ENCODE measurements around the gene MMP20.

The MMP20 gene

DNA sequence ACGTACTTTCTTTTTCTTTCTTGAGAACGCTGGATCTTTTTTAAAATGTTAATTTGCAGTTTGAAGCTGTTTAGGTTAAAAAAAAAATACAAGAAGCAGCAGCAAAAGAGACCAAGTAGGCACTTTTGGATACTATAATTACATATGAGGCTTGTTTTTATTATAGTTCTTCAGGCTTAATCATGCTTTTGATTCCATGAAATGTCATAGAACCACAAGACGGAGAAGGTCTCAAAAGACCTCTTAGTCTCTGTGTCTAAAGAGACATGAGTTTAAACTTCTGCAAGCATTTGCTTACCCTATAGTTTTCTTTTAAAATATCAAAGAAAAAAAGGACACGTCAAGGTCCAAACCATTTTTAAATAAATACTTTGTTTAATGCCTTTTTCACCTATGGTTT lies 18.8 kb upstream of the MMP20 start:
- Mint-ChIP-seq H3K27ac (no peak overlapping the region), H3K36me3 (ENCODE audit: low read depth) (no peaks in the 10 kb centered on the region), H3K27me3 (ENCODE audit: low read depth) (no peaks in the 10 kb centered on the region), H3K4me3 (no peak overlapping the region), H3K4me1 (no peaks in the 10 kb centered on the region), H3K9me3 (no peaks in the 10 kb centered on the region)
- TF ChIP-seq, protein P1, sequence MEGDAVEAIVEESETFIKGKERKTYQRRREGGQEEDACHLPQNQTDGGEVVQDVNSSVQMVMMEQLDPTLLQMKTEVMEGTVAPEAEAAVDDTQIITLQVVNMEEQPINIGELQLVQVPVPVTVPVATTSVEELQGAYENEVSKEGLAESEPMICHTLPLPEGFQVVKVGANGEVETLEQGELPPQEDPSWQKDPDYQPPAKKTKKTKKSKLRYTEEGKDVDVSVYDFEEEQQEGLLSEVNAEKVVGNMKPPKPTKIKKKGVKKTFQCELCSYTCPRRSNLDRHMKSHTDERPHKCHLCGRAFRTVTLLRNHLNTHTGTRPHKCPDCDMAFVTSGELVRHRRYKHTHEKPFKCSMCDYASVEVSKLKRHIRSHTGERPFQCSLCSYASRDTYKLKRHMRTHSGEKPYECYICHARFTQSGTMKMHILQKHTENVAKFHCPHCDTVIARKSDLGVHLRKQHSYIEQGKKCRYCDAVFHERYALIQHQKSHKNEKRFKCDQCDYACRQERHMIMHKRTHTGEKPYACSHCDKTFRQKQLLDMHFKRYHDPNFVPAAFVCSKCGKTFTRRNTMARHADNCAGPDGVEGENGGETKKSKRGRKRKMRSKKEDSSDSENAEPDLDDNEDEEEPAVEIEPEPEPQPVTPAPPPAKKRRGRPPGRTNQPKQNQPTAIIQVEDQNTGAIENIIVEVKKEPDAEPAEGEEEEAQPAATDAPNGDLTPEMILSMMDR (IDR thresholded peaks at IDR 0.05; ENCODE audit: unreplicated experiment in 3 of 3) = no peak

DNA sequence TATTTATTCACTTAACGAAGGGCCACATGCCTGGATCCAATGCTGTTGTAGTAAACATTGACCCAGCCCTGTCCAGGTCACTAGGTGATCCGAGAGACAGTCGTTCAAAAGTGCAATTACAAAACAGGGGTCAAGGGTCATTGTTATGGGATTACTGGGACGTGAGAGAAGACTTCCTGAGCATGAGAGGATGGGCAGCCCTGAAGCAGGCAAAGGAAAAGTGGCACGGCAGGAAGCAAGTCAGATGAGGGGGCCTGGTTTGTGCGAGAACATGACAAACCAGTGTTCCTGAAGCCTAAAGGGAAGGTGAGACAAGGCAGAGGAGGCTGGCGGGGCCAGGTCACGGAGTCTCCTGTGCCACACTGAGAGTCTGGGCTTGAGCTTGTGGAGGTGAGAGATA lies 15.8 kb upstream of the MMP20 start:
- H3K27me3 Mint-ChIP-seq (ENCODE audit: low read depth) = no peaks in the 10 kb centered on the region

DNA sequence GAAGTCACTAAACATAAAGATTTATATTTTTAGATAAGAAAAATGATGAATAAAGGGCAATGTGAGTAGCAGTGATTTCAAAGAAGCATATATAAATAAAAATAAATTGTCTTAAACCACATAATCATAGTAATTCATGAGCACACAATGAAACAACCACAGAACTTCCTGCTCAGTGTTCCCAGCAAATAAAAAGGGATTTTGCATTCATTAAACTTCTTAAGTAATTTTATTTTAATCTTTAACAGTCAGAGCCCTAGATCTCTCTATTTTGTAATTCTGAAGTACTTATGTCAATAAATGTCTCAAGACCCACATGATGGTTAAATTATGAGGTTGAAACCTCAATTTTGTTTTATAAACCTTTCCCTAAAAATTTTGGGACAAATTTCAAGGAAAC lies 14.5 kb upstream of the MMP20 start:
- Mint-ChIP-seq H3K36me3 (ENCODE audit: low read depth) (no peaks in the 10 kb centered on the region), H3K4me1 (no peaks in the 10 kb centered on the region), H3K27ac (no peak overlapping the region), H3K4me3 (no peak overlapping the region), H3K27me3 (ENCODE audit: low read depth) (no peaks in the 10 kb centered on the region), H3K9me3 (no peaks in the 10 kb centered on the region)
- TF ChIP-seq, protein P1 (IDR thresholded peaks at IDR 0.05; ENCODE audit: unreplicated experiment in 3 of 3) = no peak

More for the DNA sequence above, 15.8 kb upstream of the MMP20 start:
- no peak overlapping the region for H3K4me3 Mint-ChIP-seq
- no peaks in the 10 kb centered on the region for H3K4me1 Mint-ChIP-seq
- no peak overlapping the region for H3K27ac Mint-ChIP-seq
- TF ChIP-seq, protein P1 (IDR thresholded peaks at IDR 0.05; ENCODE audit: unreplicated experiment in 3 of 3) = no peak
- H3K36me3 Mint-ChIP-seq (ENCODE audit: low read depth) = no peaks in the 10 kb centered on the region
- H3K9me3 Mint-ChIP-seq = no peaks in the 10 kb centered on the region

DNA sequence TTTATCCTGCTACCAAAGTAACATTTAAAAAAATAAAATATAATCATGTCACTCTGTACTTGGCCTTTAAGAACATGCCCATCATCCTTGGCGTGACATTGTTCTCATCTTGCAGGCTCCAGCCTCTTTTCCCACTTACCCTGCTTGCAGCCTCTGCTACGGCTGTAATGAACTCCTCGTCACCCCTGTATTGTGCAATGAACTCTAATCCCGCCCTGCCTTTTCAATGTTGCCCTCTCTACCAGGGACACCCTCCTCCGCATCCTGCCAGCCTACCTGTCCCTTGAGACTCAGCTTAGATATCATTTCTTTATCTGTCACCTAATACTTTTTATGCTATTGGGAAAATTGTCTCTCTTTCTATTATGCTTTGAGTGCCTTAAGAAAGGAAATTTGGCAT lies 12.6 kb upstream of the MMP20 start:
- H3K36me3 Mint-ChIP-seq (ENCODE audit: low read depth) = no peaks in the 10 kb centered on the region
- no peak overlapping the region for H3K4me3 Mint-ChIP-seq

DNA sequence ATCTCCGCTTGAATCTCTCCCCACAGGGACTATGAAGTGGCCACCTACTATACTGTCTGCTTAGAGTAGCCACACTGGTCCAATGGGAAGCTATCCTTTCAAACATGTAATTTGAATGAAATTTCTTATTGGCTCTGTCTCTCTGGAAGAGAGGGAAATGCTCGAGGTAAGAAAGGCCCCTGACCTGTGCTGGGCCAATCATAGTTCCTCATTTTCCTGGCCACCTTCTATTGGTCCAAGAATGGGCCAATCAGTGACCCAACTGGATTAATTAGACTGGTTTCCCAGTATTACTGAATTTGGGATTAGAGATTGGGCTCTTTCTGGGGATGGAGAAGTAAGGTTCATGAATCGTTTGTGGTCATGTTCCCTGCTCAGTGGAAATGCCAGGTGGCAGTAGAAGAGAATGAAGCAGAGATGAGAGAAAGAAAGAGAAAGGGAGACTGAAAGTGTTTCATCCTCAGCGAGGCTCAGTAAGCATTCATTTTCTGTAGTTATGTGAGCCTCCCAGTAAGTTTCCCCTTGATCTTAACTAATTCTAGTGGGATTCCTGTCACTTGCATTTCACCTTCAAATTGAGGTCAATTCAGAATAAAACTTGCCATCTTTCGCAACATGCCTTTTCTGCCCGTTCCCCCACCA lies 8.4 kb upstream of the MMP20 start:
- Mint-ChIP-seq H3K9me3 (no peaks in the 10 kb centered on the region), H3K36me3 (ENCODE audit: low read depth) (no peaks in the 10 kb centered on the region), H3K27me3 (ENCODE audit: low read depth) (no peaks in the 10 kb centered on the region), H3K27ac (no peak overlapping the region), H3K4me1 (no peaks in the 10 kb centered on the region), H3K4me3 (no peak overlapping the region)
- TF ChIP-seq, protein P1 (IDR thresholded peaks at IDR 0.05; ENCODE audit: unreplicated experiment in 3 of 3) = no peak

More for the DNA sequence above, 12.6 kb upstream of the MMP20 start:
- Mint-ChIP-seq H3K27me3 (ENCODE audit: low read depth) (no peaks in the 10 kb centered on the region), H3K9me3 (no peaks in the 10 kb centered on the region), H3K4me1 (no peaks in the 10 kb centered on the region), H3K27ac (no peak overlapping the region)
- TF ChIP-seq, protein P1 (IDR thresholded peaks at IDR 0.05; ENCODE audit: unreplicated experiment in 3 of 3) = no peak

DNA sequence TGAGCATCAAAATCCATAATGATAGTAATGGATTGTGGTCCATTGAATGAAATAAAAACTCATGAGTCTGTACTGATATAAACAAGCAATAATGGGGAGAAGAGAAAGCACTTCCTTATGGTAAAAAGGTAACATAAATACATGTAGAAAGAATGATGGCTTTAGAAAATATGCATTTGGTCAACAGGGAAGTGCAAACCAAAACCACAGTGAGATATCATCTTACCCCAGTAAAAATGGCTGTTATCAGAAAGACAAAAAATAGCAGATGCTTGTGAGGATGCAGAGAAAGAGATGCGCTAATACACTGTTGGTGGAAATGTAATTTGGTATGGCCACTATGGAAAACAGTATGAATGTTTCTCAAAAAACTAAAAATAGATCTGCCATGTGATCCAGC lies 6.9 kb upstream of the MMP20 start:
- Mint-ChIP-seq H3K27me3 (ENCODE audit: low read depth) (no peaks in the 10 kb centered on the region), H3K4me3 (no peak overlapping the region)

More for the DNA sequence above, 6.9 kb upstream of the MMP20 start:
- Mint-ChIP-seq H3K27ac (no peak overlapping the region), H3K36me3 (ENCODE audit: low read depth) (no peaks in the 10 kb centered on the region), H3K9me3 (no peaks in the 10 kb centered on the region), H3K4me1 (no peaks in the 10 kb centered on the region)
- TF ChIP-seq, protein P1 (IDR thresholded peaks at IDR 0.05; ENCODE audit: unreplicated experiment in 3 of 3) = no peak

All from nephron (organoid).